HG03025 (cell line): ENCODE results near the gene IVNS1ABP.

Source experiments
- ATAC-seq: cut with Tn5 transposase; IDR thresholded peaks from one replicate; pipeline ENCODE4 v1.9.1; 2021; ENCODE audit warnings: mild to moderate bottlenecking, moderate library complexity; ENCODE audit not compliant: unreplicated experiment, low FRiP score

Gene IVNS1ABP

DNA sequence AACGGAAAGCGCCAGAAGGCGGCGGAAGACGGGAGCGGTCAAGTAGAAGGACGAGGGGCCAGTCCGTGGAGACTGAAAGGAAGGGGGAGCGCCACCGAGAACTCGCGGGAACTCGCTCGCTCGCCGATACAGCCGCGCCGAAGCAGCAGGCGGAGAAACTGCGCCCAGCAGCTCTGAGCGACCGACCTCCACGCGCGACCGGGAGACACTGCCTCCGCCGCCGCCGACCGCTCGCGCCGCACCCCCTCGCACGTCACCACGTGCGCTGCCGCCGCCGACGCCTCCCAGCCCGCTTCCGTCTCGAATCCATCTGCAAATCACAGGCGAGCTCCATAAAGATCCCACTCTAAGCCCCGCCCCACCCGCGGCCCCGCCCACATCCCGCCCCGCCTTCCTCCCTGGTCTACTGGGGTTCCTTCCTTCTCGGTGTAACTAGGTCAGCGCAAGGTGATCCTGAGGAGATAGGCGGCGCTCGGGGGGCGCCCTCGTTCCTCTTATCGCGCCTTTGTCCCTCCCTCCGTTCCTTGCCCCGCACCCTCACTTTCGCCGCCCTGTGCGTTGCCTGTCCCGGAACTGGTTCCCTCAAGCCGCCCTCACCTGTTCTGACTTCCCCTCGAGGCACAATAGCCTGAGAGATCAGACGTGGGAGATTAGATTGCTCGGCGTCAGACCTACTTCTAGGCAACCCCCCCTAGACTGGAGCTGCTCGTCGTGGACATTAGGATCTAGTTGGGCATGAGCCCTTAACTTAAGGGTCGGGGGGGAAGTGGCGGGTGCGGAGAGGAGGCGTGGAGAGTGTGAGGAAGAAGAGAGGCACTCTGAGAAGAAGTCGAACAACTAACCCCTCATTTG lies at the start of gene IVNS1ABP:
Gene IVNS1ABP (minus strand): TSS at position 210 of the 852 bp plus-strand sequence. CDS start 7,750 bp downstream, outside the sequence.
- peak; percentile 70 for ATAC-seq

- no peak for ATAC-seq
Observed at GRCh38 chr1:185365951-185366350, 48.9 kb upstream of the IVNS1ABP start.

DNA sequence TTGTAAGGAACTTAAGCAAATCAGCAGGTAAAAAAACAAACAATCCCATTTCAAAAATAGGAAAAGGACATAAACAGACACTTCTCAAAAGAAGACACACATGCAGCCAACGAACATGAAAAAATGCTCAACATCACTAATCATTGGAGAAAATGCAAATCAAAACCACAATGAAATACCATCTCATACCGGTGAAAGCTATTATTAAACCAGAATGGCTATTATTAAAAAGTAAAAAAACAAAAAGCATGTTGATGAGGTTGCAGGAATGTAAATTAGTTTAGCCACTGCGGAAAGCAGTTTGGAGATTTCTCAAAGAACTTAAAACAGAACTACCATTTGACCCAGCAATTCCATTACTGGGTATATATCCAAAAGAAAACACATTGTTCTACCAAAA lies 47.5 kb upstream of the IVNS1ABP start:
- ATAC-seq, result peak; percentile 51

GRCh38 chr1:185363205-185363604 lies 46.2 kb upstream of the IVNS1ABP start:
- ATAC-seq, result no peak

GRCh38 chr1:185360714-185361113 lies 43.7 kb upstream of the IVNS1ABP start:
- no peak for ATAC-seq

DNA sequence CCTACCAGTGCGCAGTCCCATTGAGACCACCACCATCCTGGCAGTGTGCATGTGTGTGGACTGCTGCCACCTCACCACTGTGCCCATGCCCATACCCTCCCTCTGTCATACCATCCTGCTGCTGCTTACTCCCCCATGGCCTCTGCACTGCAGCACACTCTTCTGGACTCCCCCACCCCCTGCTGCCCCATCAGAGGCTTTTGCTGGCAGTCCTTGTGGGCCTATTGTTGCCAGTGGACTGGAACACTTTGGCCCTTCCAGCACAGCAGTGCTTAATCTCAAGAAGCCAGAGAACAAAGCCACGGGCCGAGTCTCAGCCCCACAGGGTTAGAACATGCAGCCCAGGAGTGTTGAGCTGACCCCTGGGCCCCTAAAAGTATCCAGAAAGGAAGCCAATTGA lies 41.9 kb upstream of the IVNS1ABP start:
- ATAC-seq, result no peak

DNA sequence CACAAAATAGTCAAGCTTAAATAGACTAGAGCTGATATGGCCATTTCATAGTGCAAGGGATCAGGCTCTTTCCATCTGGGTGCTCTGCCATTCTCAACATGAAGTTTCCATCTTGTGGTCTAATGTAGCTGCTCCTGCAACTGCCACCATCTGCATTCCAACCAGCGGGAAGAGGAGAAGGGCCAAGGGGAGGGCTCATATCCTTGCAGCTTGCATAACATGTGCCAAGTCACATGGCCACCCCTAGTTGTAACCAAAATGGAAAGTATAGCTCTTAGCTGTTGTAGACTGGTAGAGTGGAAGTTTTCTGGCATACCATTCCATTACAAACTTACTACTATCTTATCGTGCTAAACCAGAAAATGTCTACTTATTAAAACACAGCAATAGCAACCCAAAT lies 38.9 kb upstream of the IVNS1ABP start:
- no peak for ATAC-seq

DNA sequence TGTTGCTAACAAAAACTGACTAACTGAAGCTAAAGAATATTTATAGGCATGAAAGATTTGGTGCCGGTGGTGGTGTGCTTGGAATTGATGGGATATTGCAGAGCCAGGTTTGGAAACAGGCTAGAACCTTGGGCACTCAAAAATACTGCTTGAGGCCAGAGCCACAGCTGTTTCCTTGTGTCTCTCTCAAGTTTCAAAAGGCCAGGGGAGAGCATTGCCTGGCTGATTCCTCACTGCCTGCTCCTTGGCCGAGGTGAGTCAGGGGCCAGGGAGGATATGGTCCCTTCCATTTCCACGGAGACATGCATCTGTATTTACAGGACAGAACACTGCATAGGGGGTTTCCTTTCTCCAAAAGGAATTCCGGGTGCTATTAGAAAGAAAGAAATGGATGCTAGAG lies 36.1 kb upstream of the IVNS1ABP start:
- ATAC-seq, result no peak

- no peak for ATAC-seq
Observed at GRCh38 chr1:185351734-185352466, 34.9 kb upstream of the IVNS1ABP start.

GRCh38 chr1:185350027-185350442 lies 33.0 kb upstream of the IVNS1ABP start:
- no peak for ATAC-seq

- no peak for ATAC-seq
Observed at GRCh38 chr1:185349556-185349955, 32.5 kb upstream of the IVNS1ABP start.

GRCh38 chr1:185348985-185349384 lies 31.9 kb upstream of the IVNS1ABP start:
- ATAC-seq, result no peak

GRCh38 chr1:185348296-185348695 lies 31.3 kb upstream of the IVNS1ABP start:
- no peak for ATAC-seq

DNA sequence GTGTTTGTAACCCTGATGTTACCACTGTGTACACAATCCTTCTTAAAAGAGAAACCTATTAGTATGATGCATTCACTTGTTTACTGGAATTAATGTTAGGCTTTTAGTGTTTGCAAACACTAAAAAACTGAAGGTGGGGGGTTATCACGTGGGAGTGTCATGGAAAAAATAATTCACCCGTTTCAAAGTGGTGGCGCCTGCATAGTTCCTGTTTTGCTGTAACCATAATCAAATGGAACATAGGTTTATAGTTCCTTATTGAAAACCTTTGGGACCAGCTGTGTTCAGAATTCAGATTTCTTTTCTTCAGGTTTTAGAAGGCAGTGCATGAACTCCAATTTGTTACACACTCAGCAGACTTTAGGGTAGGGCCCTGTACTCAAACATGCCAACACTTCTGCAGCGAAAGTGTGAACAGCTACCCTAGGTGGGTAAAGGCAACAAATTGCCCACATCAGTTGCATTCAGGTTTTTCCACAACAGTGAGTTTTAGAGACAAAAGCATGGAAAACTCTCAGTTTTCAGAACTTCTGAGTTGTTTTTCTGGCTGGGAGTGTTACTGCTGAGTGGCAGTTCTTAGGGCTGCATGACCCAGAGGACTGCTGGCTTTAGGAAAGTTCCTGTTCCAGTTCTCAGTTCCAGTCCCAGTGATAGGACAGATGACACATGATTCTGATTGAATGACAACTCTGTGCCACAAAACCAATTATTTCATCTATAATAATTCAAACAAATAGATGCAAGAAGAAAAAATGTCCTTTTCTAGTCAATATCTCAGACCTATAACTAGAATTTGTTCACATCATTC lies 29.1 kb upstream of the IVNS1ABP start:
- no peak for ATAC-seq

DNA sequence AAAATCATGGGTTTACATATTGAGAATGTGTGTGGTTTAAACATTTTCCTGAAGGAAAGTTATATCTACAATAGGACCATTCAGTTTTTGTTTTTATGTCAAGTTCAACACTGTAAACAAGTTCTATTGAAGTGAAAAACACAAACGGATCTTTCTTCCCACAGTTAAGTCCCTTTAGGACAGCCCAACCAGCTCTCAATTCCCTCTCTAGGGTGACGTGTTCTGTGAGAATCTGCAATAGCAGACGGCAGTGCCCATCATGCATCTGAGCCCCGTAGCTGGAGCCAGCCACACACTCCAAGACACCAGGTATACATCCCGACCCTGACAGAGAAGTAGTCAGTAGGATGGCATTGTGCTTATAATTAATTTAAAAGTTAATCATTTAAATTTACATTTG lies 26.3 kb upstream of the IVNS1ABP start:
- ATAC-seq, result no peak

DNA sequence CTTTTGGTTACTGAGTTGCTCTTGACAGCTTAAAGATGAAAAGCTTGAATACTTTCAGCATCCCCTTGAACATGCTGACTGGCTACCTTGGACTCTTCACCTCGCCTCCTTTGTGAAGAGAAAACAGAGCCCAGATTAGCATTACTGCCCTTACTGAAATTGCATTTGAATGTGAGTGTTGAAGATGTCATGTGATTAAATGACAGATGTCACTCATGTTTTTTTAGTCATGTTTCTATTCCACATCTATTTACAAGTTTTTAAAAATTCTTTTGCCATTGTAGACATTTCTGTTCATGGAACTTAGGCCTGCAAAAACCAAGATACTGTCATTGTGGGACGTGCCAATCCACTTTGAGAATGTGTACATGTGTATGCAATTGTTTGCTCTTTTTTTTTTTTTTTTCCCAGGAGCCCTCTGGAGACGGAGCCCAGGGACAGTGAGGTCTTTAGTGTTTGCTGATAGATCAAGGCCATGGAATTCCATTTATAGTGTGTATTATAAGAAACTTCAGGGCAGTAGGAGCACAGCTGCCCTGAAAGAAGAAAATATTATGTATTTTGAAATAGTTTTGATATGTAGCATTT lies 25.7 kb upstream of the IVNS1ABP start:
- ATAC-seq, result no peak

GRCh38 chr1:185342017-185342416 lies 25.0 kb upstream of the IVNS1ABP start:
- ATAC-seq, result no peak

DNA sequence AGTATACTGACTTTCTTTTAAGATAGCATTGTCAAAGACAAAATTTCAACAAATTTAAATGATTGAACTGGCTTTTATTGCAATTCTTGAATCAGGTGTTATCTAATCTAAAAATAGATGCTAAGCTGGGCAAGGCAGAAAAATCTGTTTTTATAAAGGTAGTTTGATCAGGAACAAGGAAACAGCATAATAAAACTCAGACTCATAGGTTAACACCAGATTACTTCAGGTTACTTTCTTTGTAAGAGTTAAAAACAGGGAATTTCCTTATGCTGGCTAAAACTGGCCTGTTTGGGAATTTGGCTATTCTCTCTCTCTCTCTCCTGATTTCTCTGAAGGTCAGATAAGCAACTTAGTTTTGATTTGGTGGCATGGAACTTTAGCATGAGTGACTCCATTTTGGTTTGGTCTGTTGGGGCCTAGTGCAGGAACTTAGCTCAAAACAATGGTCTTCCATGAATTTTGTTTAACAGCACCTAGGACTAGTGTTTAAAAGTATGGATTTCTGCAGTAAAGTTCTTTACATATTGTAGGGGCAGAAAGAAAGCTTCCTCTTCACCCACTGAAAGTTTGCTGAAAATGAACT lies 24.2 kb upstream of the IVNS1ABP start:
- ATAC-seq, result no peak

GRCh38 chr1:185338719-185339622 lies 21.9 kb upstream of the IVNS1ABP start:
- peak; percentile 98 for ATAC-seq
